SK-N-SH (cell line): ENCODE measurements around the gene OSBPL6. TPM values are rescaled to one million over a fixed set of nuclear protein-coding genes. Genes with fewer than 3 reads are reported as not detected.

Experiments
- CTCF ChIA-PET: fragments of 300-600, 350-600 bp; formaldehyde crosslinking; extraction: SDS; loops from one replicate; lab custom pipeline; 2021; lab: Yijun Ruan, JAX
- POLR2A ChIA-PET: fragments of 350-600 bp; sonication (Branson Sonifier 250); formaldehyde crosslinking; extraction: SDS; loops from one replicate; lab custom pipeline; 2020; ENCODE audit warnings: antibody characterized with exemption, inconsistent platforms; lab: Yijun Ruan, JAX
- DNase-seq: peaks from one replicate; pipeline ENCODE4 v3.0.0; 2012
- H2AFZ ChIP-seq: fragments of 200-600 bp; sonication (generic); 2 replicates; pipeline ENCODE4 v1.8.1; 2016; ENCODE audit warnings: antibody characterized with exemption, mild to moderate bottlenecking, low read depth
- H3F3A ChIP-seq: fragments of 200-600 bp; sonication (generic); replicated peaks from 2 replicates; pipeline ENCODE3; 2016; ENCODE audit warnings: antibody characterized with exemption, mild to moderate bottlenecking; ENCODE audit not compliant: insufficient read depth
- H3K27ac ChIP-seq, 2 experiments: fragments of 200-500 bp in 1 of 2; fragments of 200-600 bp in 1 of 2; sonication (Bioruptor generic) in 1 of 2; sonication (generic), shearing (Covaris generic) in 1 of 2; 2 replicates each; pipeline versions ENCODE4 v1.5.1 to v1.6.1; 2014 to 2016; ENCODE audit warnings: low read depth in 2 of 2, inconsistent platforms in 1 of 2, low read length in 1 of 2, mild to moderate bottlenecking in 1 of 2, mixed read lengths in 1 of 2
- H3K27me3 ChIP-seq: fragments of 200-600 bp; sonication (generic), shearing (Covaris generic); 2 replicates; pipeline ENCODE4 v1.6.1; 2016; ENCODE audit warnings: mixed run types; ENCODE audit not compliant: insufficient read depth
- H3K36me3 ChIP-seq, 2 experiments: fragments of 200-500 bp in 1 of 2; fragments of 200-600 bp in 1 of 2; sonication (Bioruptor generic) in 1 of 2; sonication (generic) in 1 of 2; replicated peaks in 1 of 2; 2 replicates each; pipeline versions ENCODE3 to v1.5.1; 2014 to 2016; ENCODE audit warnings: low read length in 1 of 2, mild to moderate bottlenecking in 1 of 2; ENCODE audit not compliant: insufficient read depth in 2 of 2, control insufficient read depth in 1 of 2
- H3K4me1 ChIP-seq, 2 experiments: fragments of 200-500 bp in 1 of 2; fragments of 200-600 bp in 1 of 2; sonication (Bioruptor generic) in 1 of 2; sonication (generic), shearing (Covaris generic) in 1 of 2; 2 replicates each; pipeline versions ENCODE4 v1.5.1 to v1.6.1; 2014 to 2016; ENCODE audit warnings: low read depth in 1 of 2, low read length in 1 of 2, mixed run types in 1 of 2; ENCODE audit not compliant: insufficient read depth in 2 of 2, control insufficient read depth in 1 of 2
- H3K4me2 ChIP-seq: fragments of 200-600 bp; sonication (generic), shearing (Covaris generic); 2 replicates; pipeline ENCODE4 v1.6.1; 2017; ENCODE audit warnings: mixed run types
- H3K4me3 ChIP-seq, 2 experiments: fragments of 200-500 bp in 1 of 2; fragments of 200-600 bp in 1 of 2; sonication (Bioruptor generic) in 1 of 2; sonication (generic), shearing (Covaris generic) in 1 of 2; 2 replicates each; pipeline versions ENCODE4 v1.5.1 to v1.8.1; 2014 to 2016; ENCODE audit warnings: low read depth in 2 of 2, inconsistent platforms in 1 of 2, low read length in 1 of 2, mild to moderate bottlenecking in 1 of 2, mixed read lengths in 1 of 2, moderate library complexity in 1 of 2
- H3K79me2 ChIP-seq: fragments of 200-600 bp; sonication (generic); 2 replicates; pipeline ENCODE4 v1.8.1; 2017; ENCODE audit warnings: mild to moderate bottlenecking; ENCODE audit not compliant: insufficient read depth
- H3K9ac ChIP-seq: fragments of 200-600 bp; sonication (generic); 2 replicates; pipeline ENCODE4 v1.6.1; 2017; ENCODE audit warnings: mixed run types
- H3K9me2 ChIP-seq: fragments of 200-600 bp; sonication (generic); 2 replicates; pipeline ENCODE4 v1.6.1; 2017; ENCODE audit warnings: mixed run types
- H3K9me3 ChIP-seq: fragments of 200-600 bp; sonication (generic); 2 replicates; pipeline ENCODE4 v1.6.1; 2017; ENCODE audit warnings: mixed run types, mild to moderate bottlenecking, moderate library complexity
- H4K20me1 ChIP-seq: fragments of 200-600 bp; sonication (generic); 2 replicates; pipeline ENCODE4 v1.6.1; 2017; ENCODE audit warnings: mild to moderate bottlenecking, mixed run types; ENCODE audit not compliant: insufficient read depth
- EP300 ChIP-seq, 2 experiments: IDR thresholded peaks; 2 replicates each; pipeline versions ENCODE4 v1.4.0 to v1.6.1; 2012; ENCODE audit warnings: borderline replicate concordance in 1 of 2, low read depth in 1 of 2, low read length in 1 of 2
- EZH2phosphoT487 ChIP-seq: fragments of 200-600 bp; sonication (generic); IDR thresholded peaks from 2 replicates; pipeline ENCODE4 v1.6.1; 2017; ENCODE audit warnings: low read depth, mixed run types, mild to moderate bottlenecking, antibody characterized with exemption, moderate library complexity, borderline replicate concordance
- FOSL2 ChIP-seq: IDR thresholded peaks from 2 replicates; pipeline ENCODE4 v1.4.0; 2012; ENCODE audit warnings: low read depth, mild to moderate bottlenecking, moderate library complexity, borderline replicate concordance
- FOXJ3 ChIP-seq: sonication (generic); formaldehyde crosslinking; IDR thresholded peaks from 2 replicates; pipeline ENCODE4 v1.5.1; 2020; ENCODE audit warnings: mild to moderate bottlenecking, missing genetic modification reagents
- GABPA ChIP-seq: IDR thresholded peaks from 2 replicates; pipeline ENCODE4 v1.4.0; 2012; ENCODE audit warnings: low read depth, mild to moderate bottlenecking
- GATA2 ChIP-seq: sonication (generic); formaldehyde crosslinking; IDR thresholded peaks from 2 replicates; pipeline ENCODE4 v1.5.0; 2020; ENCODE audit warnings: mild to moderate bottlenecking, missing genetic modification reagents
- JUND ChIP-seq: IDR thresholded peaks from 2 replicates; pipeline ENCODE4 v1.4.0; 2012
- MXI1 ChIP-seq: IDR thresholded peaks from 2 replicates; pipeline ENCODE4 v1.6.1; 2012; ENCODE audit warnings: mild to moderate bottlenecking, low read depth, low read length, improper control_type of control experiment
- TEAD4 ChIP-seq: IDR thresholded peaks from 2 replicates; pipeline ENCODE4 v1.4.0; 2012; ENCODE audit warnings: mild to moderate bottlenecking, borderline replicate concordance; ENCODE audit not compliant: insufficient read depth
- YY1 ChIP-seq: IDR thresholded peaks from 2 replicates; pipeline ENCODE4 v1.4.0; 2012; ENCODE audit warnings: low read depth, mild to moderate bottlenecking
- WGBS: methylation state at CpG from one replicate; pipeline ENCODE4 v1.1.6; 2017; ENCODE audit warnings: low lambda C conversion rate; 5-methylcytosine and 5-hydroxymethylcytosine counted together
- polyA plus RNA-seq, 3 experiments: library from polyadenylated mRNA; depleted of rRNA; stranded (reverse); fragments of >200 nt; gene quantifications; 2 replicates each; pipeline ENCODE4 v1.2.3, GENCODE V29; 2012
- TF ChIP-seq, protein P1 (sequence below): IDR thresholded peaks from 2 replicates; pipeline ENCODE4 v1.6.1; 2012; ENCODE audit warnings: mild to moderate bottlenecking, low read depth, low read length, moderate library complexity
- TF ChIP-seq, protein P2 (sequence below): fragments of 200-600 bp; sonication (generic); IDR thresholded peaks from 2 replicates; pipeline ENCODE4 v1.6.1; 2017; ENCODE audit warnings: antibody characterized with exemption, mild to moderate bottlenecking, moderate library complexity
- TF ChIP-seq, protein P3 (sequence below): IDR thresholded peaks from 2 replicates; pipeline ENCODE4 v1.4.0; 2012; ENCODE audit warnings: low read depth

Gene OSBPL6
- polyA plus RNA-seq, 1 of the 3 experiments (the other 2 are of a cell fraction) = 2.7 TPM

DNA sequence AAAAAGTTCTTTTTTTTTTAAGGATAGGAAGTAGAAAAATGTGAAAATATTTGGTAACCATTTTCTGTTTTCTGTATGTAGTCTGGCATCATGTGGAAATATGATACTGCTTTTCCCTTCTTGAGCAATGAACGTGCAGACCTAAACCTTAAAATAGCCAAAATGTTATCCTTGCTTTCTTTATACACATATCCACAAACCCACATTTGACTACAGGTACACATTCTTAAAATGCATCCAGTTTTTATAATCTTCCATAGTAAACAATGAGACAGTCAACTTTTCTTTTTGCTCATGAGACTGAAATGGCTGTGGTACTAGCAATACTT lies 90.9 kb downstream of the OSBPL6 start:
- H3K27me3 ChIP-seq = no peaks in the 10 kb centered on the region
- CTCF ChIA-PET = interaction anchor here (0.9 kb wide), 2 partner anchors 173 kb away, joined by 3 to 4 read pairs; partner anchors contain the start of gene RBM45
- no peaks in the 10 kb centered on the region for H3F3A ChIP-seq
- WGBS = 87% methylated on average over 1 of the region's 1 CpG
- no peak overlapping the region for H3K4me2 ChIP-seq
- no peak overlapping the region for H2AFZ ChIP-seq
- no peaks in the 10 kb centered on the region for H3K9me2 ChIP-seq
- POLR2A ChIA-PET = no interaction called here
- no peaks in the 10 kb centered on the region for H3K9me3 ChIP-seq
- H4K20me1 ChIP-seq = no peaks in the 10 kb centered on the region
- no peaks in the 10 kb centered on the region for H3K79me2 ChIP-seq
- H3K27ac ChIP-seq = no peak overlapping the region
- H3K4me3 ChIP-seq = no peak overlapping the region
- no peaks in the 10 kb centered on the region for H3K4me1 ChIP-seq
- TF ChIP-seq TEAD4 (no peak), YY1 (no peak), MXI1 (no peak), EZH2phosphoT487 (no peak), GATA2 (CRISPR knock-in tag) (no peak), FOSL2 (no peak), FOXJ3 (CRISPR knock-in tag) (no peak), EP300 (IDR thresholded peaks at IDR 0.05; ENCODE audit: borderline replicate concordance in 1 of 2, low read depth in 1 of 2, low read length in 1 of 2) (no peak), JUND (no peak)
- TF ChIP-seq, protein P1, sequence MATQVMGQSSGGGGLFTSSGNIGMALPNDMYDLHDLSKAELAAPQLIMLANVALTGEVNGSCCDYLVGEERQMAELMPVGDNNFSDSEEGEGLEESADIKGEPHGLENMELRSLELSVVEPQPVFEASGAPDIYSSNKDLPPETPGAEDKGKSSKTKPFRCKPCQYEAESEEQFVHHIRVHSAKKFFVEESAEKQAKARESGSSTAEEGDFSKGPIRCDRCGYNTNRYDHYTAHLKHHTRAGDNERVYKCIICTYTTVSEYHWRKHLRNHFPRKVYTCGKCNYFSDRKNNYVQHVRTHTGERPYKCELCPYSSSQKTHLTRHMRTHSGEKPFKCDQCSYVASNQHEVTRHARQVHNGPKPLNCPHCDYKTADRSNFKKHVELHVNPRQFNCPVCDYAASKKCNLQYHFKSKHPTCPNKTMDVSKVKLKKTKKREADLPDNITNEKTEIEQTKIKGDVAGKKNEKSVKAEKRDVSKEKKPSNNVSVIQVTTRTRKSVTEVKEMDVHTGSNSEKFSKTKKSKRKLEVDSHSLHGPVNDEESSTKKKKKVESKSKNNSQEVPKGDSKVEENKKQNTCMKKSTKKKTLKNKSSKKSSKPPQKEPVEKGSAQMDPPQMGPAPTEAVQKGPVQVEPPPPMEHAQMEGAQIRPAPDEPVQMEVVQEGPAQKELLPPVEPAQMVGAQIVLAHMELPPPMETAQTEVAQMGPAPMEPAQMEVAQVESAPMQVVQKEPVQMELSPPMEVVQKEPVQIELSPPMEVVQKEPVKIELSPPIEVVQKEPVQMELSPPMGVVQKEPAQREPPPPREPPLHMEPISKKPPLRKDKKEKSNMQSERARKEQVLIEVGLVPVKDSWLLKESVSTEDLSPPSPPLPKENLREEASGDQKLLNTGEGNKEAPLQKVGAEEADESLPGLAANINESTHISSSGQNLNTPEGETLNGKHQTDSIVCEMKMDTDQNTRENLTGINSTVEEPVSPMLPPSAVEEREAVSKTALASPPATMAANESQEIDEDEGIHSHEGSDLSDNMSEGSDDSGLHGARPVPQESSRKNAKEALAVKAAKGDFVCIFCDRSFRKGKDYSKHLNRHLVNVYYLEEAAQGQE = no peak
- TF ChIP-seq, protein P2, sequence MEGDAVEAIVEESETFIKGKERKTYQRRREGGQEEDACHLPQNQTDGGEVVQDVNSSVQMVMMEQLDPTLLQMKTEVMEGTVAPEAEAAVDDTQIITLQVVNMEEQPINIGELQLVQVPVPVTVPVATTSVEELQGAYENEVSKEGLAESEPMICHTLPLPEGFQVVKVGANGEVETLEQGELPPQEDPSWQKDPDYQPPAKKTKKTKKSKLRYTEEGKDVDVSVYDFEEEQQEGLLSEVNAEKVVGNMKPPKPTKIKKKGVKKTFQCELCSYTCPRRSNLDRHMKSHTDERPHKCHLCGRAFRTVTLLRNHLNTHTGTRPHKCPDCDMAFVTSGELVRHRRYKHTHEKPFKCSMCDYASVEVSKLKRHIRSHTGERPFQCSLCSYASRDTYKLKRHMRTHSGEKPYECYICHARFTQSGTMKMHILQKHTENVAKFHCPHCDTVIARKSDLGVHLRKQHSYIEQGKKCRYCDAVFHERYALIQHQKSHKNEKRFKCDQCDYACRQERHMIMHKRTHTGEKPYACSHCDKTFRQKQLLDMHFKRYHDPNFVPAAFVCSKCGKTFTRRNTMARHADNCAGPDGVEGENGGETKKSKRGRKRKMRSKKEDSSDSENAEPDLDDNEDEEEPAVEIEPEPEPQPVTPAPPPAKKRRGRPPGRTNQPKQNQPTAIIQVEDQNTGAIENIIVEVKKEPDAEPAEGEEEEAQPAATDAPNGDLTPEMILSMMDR = no peak
- TF ChIP-seq, protein P3, sequence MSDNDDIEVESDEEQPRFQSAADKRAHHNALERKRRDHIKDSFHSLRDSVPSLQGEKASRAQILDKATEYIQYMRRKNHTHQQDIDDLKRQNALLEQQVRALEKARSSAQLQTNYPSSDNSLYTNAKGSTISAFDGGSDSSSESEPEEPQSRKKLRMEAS = no peak
- H3K36me3 ChIP-seq = no peaks in the 10 kb centered on the region
- DNase-seq = no peak
- H3K9ac ChIP-seq = no peak overlapping the region

DNA sequence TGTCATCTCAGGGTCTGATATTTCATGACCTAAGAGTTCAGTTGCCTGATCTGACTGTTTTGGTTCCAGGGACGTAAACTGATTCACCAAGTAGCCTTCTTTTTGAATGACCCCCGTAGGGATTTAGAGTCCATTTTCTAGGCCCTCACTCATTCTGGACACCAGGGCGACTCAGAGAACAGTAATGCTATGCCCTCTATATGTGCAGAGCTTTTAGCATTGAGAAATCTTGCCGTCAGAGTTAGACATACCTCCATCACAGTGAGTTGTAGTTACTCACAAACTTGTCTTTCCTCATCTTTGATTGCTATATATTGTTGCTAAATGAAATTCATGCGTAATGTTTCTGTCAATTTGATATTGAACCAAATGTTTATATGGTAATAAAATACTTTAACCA lies 92.3 kb downstream of the OSBPL6 start:
- H3K79me2 ChIP-seq = no peaks in the 10 kb centered on the region
- no peak for TF ChIP-seq EZH2phosphoT487
- TF ChIP-seq YY1 = no peak
- no peak for TF ChIP-seq GABPA
- WGBS = 81% methylated on average over 5 of the region's 5 CpGs
- ChIA-PET POLR2A (no interaction called here), CTCF (no interaction called here)
- H3K4me1 ChIP-seq = no peaks in the 10 kb centered on the region
- H2AFZ ChIP-seq = no peak overlapping the region
- H3K9me3 ChIP-seq = peaks cover 4% of the 10 kb centered on the region; the same call in 1 of the 2 replicates
- no peak overlapping the region for H3K4me2 ChIP-seq
- H3F3A ChIP-seq = no peaks in the 10 kb centered on the region
- H3K27me3 ChIP-seq = no peaks in the 10 kb centered on the region
- H4K20me1 ChIP-seq = no peaks in the 10 kb centered on the region
- no peak for DNase-seq
- H3K9ac ChIP-seq = no peak overlapping the region
- H3K27ac ChIP-seq = no peak overlapping the region
- H3K36me3 ChIP-seq = no peaks in the 10 kb centered on the region
- no peak overlapping the region for H3K4me3 ChIP-seq
- H3K9me2 ChIP-seq = no peaks in the 10 kb centered on the region
